Lung microvascular endothelial cell (primary cell): ENCODE data around the gene IL10. TPM values are rescaled to one million over a fixed set of nuclear protein-coding genes. Genes with fewer than 3 reads are reported as not detected.
"Not testable (repeated sequence)": the region's sequence is repeated elsewhere in the genome, so short reads cannot be mapped to it uniquely, and the experiment has no call there.

ENCODE experiments used
- DNase-seq, 2 donors: peaks; one replicate each; pipeline versions ENCODE4 v3.0.0 to v3.0.0-alpha.2; 2010; ENCODE audit warnings: low read depth in 2 of 2
- total RNA-seq: library from RNA; depleted of rRNA; stranded (reverse); fragments of >200 nt; gene quantifications from 2 replicates; pipeline ENCODE4 v1.2.1, GENCODE V29; 2014

IL10 gene
- total RNA-seq, 1 donor from 2014 or later, result not detected

- no peak for DNase-seq
Observed at GRCh38 chr1:206794294-206794908, 22.1 kb upstream of the IL10 start.

GRCh38 chr1:206793620-206794019 is 21.3 kb upstream of the IL10 start:
- DNase-seq, result no peak

DNA sequence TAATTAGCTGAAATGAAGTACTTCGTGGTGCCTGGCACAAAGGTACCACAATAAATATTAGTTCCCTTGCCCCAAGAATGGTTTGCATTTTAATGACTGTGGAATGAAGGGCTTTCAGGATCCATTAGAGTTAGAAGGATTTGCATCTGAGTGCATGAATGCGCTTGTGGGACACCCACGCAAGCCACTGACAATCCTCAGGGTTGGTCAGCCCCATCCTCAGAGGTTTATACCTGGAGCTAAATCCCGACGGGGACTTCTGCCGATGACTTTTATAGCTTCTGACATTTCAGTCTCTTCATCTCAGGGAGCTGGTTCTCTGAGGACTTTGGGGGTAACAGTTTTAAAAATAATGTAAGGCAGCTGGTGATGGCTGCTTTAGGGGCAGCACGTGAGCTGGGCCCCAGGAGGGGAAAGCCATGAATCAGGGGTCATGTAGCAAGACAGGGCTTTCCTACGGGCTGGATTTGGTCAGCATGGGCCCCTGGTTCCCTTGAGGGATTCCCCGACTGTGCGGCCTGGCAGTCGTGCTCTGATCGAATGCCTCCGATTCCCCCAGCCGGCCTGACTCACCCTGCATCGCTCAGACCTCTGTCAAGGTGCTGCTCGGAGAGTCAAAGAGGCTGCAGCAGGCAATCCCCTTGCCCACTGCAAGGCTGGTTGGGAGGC is 20.8 kb upstream of the IL10 start:
- no peak for DNase-seq

GRCh38 chr1:206790502-206791250 is 18.4 kb upstream of the IL10 start:
- DNase-seq, result no peak

DNA sequence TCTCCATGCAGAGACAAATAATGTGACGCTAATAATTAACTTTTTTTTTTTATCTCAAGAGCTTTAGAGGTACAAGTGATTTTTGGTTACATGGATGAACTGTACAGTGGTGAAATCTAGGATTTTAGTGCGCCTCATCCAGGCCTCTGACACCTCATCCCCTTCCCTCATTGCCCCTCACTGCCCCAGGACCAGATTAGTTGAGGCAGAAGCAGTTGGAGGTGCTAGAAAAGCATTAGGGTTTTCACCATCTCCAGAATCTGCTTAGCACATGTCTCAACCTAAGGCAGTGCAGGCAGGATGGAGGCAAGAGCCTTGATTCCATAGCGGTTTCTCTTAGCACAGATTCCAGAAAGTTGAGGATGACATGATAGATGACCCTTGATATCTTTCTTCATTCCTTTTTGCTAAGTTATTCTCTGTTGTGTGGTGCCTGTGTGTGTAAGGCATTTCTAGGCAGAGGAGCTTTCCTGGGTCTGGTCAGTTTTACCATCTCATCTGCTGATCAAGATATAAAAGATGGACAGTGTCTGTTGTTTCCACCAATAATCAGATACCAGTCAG is 16.3 kb upstream of the IL10 start:
- DNase-seq, result no peak

DNA sequence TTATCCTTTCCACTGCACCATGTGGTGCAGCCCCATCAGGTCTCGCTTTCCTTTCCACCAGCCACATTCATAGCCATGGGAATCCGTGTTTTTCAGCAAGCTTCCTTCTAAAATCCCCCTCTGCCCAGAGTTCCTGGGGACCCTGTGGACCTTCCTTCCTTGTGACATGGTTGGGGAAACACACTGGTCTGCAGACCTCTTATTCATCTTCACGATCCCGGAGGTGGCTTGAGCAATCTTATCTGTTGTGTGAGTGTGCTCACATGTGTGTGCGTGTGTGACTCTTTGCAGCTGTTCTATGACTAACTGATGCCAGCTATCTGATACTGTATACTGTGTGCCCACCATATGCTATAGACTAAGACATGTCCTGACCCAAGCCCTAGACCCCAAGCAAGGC is 15.6 kb upstream of the IL10 start:
- no peak for DNase-seq

GRCh38 chr1:206786212-206786886 is 14.1 kb upstream of the IL10 start:
- DNase-seq, result no peak

DNA sequence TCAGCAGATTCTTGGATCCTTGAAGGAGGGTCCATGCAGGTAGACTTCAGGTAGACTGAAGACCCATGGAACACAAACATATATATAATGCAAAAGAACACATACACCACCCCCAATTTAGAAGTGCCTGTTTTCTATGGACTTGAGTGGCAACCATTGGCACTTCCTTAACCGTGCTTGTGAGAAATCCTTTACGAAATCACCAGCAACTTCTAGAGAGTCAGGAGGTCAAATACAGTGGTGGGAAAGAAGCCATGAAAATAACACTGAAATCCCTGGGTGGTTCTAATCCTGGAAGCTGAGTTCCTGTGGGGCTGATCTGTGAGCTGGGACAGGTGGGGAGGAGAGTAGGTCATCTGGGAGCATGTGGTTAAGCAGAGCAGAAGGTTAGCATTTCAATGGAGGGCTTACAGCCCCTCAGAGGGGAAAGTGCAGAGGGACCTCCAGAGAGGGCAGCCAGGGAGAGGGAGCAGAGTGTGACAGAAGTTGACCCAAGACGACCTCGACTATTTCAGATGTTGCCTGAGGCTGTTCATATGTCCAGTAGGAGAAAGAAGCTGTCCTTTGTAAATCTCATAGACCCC is 13.0 kb upstream of the IL10 start:
- no peak for DNase-seq

- DNase-seq, result no peak
Observed at GRCh38 chr1:206784471-206784903, 12.2 kb upstream of the IL10 start.

DNA sequence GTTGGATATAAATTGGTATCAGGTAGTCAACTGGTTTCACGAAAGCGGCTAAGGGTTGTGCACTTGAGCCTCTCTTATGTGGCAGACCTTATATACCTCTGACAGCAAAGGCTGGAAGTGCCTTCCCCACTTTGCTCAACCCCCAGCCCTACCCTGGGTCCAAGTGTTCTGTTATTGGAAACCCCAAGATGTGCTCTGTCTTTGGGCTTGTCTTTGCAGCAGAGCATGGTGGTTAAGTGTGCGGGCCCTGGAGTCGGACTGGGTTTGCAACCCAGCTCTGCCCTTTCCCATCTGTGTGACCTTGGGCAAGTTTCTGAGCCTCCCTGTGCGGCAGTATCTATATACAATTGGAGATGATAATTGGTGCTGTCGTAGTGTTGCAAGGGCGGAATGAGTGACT is 11.2 kb upstream of the IL10 start:
- no peak for DNase-seq

GRCh38 chr1:206782448-206782847 is 10.2 kb upstream of the IL10 start:
- DNase-seq, result no peak

DNA sequence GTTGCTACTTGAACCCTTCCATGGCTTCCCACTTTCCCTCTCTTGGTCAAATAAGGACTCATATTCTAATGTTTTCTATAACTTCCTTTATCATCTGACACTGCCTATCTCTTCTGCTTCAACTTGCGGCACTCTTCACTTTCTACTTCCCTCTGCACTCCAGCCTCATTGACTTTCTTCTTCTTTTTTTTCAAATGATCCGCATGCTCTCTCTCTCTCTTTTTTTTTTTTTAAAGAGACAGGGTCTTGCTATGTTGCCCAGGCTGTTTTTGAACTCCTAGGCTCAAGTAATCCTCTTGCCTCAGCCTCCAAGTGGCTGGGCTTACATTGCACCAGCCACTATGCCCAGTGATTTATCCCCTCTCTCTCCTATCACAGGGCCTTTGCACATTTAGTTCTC is 7.3 kb upstream of the IL10 start:
- no peak for DNase-seq

GRCh38 chr1:206778911-206779310 is 6.6 kb upstream of the IL10 start:
- DNase-seq, result not testable (repeated sequence)

- DNase-seq, result no peak
Observed at GRCh38 chr1:206778031-206778430, 5.7 kb upstream of the IL10 start.

- no peak for DNase-seq
Observed at GRCh38 chr1:206776229-206776628, 3.9 kb upstream of the IL10 start.

DNA sequence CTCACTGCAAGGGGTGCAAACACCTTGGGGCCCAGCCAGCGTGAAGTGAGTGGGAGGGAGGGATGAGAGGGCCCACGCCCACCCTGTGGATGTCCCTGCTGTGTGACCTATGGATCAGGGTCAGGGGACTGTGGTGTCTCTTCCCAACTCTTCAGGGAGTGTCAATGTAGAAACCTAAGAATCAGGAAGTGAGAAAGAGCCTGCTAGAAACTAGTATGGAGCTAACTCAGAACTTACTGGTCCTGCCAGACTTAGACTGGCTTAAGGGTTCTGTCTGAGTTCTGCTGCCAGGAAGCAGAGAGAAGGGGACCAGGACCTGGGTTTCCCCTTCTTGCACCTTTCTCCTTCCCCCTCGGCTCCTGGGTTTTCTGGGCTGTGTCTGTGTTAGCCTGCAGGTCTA is 1.8 kb upstream of the IL10 start:
- no peak for DNase-seq

DNA sequence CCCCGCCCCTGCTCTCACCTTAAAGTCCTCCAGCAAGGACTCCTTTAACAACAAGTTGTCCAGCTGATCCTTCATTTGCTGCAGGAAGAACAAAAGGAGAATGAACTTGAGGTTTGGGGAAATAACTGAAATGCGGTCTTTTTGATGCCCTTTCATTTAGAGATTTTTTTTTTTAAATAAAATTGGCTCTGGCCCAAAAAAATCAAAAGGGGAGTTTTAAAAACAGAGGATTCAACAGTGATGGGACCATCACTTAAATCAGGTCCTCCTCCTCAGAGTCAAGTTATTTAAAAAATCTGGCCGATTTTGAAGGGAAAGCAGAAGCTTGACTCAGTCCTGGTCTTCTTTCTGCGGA is 979 bp downstream of the IL10 start:
- DNase-seq, result no peak

GRCh38 chr1:206770531-206771337 is 1.6 kb downstream of the IL10 start, which contains the start of gene IL19:
IL19 (plus strand) TSS chr1:206770773; CDS start chr1:206836663, 65,890 bp downstream.
- DNase-seq, result peak in 1 of 2 donors; percentile 8

GRCh38 chr1:206769304-206769731 is 3.0 kb downstream of the IL10 start:
- no peak for DNase-seq

- DNase-seq, result no peak
Observed at GRCh38 chr1:206768472-206769303, 3.6 kb downstream of the IL10 start.
